NT2/D1 (cell line): ENCODE data around the gene PXMP2.

Experiments
- SUZ12 ChIP-seq: IDR thresholded peaks from 2 replicates; pipeline ENCODE4 v1.6.1; 2011; ENCODE audit not compliant: insufficient read length, insufficient read depth; ENCODE audit errors: extremely low read depth
- YY1 ChIP-seq: IDR thresholded peaks from 2 replicates; pipeline ENCODE4 v1.6.1; 2011; ENCODE audit not compliant: insufficient read length, insufficient read depth
- ZNF274 ChIP-seq: IDR thresholded peaks from 2 replicates; pipeline ENCODE4 v1.6.1; 2011; ENCODE audit warnings: mild to moderate bottlenecking, low read depth, low read length

DNA sequence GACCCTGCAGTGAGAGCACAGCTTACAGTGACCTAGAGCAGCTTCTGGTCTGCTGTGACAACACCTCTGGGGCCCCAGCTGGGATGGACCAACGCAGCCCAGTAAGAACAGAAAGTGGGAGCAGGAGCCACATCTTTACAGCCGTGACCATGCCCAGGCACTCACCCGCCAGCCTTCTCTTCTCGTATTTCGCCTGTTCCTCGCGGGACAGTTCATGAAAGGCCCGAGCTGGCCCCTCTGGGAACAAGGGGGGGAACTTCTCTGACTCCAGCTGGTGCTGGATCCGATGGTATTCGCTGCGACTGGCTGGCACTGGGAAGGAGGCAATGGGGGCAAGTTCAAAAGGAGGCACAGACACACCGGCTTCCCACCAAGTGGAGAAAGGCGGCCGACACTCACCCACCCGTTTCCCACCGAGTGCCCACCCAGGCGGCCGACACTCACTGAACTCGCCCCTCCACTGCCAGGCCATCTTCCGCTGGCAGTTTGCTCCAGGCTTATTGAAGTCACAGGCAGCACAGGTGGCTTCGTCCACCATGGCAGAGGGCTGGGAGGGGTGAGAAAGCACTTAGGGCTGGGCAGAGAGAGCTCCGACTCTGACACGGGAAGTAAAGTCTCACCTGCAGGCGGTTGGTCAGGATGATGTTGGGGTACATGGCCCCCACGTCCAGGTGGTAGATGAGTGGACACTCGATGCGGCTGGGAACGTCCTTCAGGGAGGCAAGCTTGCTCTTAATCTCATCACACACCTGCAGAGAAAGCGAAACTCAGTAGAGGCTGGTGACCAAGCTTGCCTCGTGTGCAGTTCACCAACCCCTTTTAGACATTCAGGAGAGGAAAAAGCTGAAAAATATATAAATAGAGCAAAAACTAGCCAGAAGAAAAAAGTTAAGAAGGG lies 18.9 kb upstream of the PXMP2 start:
- TF ChIP-seq YY1: no peak
- no peak for TF ChIP-seq ZNF274
- no peak for TF ChIP-seq SUZ12
